Glutamatergic neuron (in vitro differentiated cells): ENCODE measurements around the gene EBLN2. TPM values are rescaled to one million over a fixed set of nuclear protein-coding genes. Genes with fewer than 3 reads are reported as not detected.

Experiments
- DNase-seq: peaks from one replicate; pipeline ENCODE4 v3.0.0; 2022
- H3K27ac Mint-ChIP-seq: one replicate; pipeline ENCODE4 v1.8.0; 2020; ENCODE audit warnings: mild to moderate bottlenecking, mixed read lengths, inconsistent platforms; ENCODE audit not compliant: unreplicated experiment
- H3K27me3 Mint-ChIP-seq: one replicate; pipeline ENCODE4 v1.8.0; 2020; ENCODE audit warnings: mild to moderate bottlenecking, moderate library complexity, mixed read lengths, inconsistent platforms; ENCODE audit not compliant: unreplicated experiment
- H3K36me3 Mint-ChIP-seq: one replicate; pipeline ENCODE4 v1.8.0; 2020; ENCODE audit warnings: mild to moderate bottlenecking, mixed read lengths, inconsistent platforms; ENCODE audit not compliant: unreplicated experiment
- H3K4me1 Mint-ChIP-seq: one replicate; pipeline ENCODE4 v1.8.0; 2020; ENCODE audit warnings: mild to moderate bottlenecking, low read depth, mixed read lengths, inconsistent platforms; ENCODE audit not compliant: unreplicated experiment
- H3K4me3 Mint-ChIP-seq: one replicate; pipeline ENCODE4 v1.8.0; 2020; ENCODE audit warnings: mild to moderate bottlenecking, mixed read lengths, inconsistent platforms; ENCODE audit not compliant: unreplicated experiment
- H3K9me3 Mint-ChIP-seq: one replicate; pipeline ENCODE4 v1.8.0; 2020; ENCODE audit warnings: mild to moderate bottlenecking, moderate library complexity, mixed read lengths, inconsistent platforms; ENCODE audit not compliant: unreplicated experiment
- long read RNA-seq: library from polyadenylated mRNA; unstranded; transcript quantifications from one replicate; pipeline ENCODE4 v2.0.0, GENCODE V29; 2020; ENCODE audit not compliant: unreplicated experiment
- total RNA-seq: library from RNA; stranded (reverse); fragmentation: NEBNext Ultra II Directional; extraction: Animal tissue kit (Norgen Biotek cat#: 25700); gene quantifications from one replicate; pipeline ENCODE4 v1.2.1, GENCODE V29; 2021; ENCODE audit not compliant: unreplicated experiment
- TF ChIP-seq, protein P1 (sequence below): fragments of 200-600 bp; sonication (generic); IDR thresholded peaks from one replicate; pipeline ENCODE4 v1.5.0; 2021; ENCODE audit not compliant: partially characterized antibody, unreplicated experiment

The EBLN2 gene
- total RNA-seq, result 5.7 TPM
- long read RNA-seq, result 0 reads

- DNase-seq, result no peak
- Mint-ChIP-seq H3K27ac (no peak within 1 kb of the TSS), H3K4me3 (no peak within 1 kb of the TSS), H3K27me3 (peaks cover 2% of the 10 kb centered on the region), H3K4me1 (peaks cover 3% of the 10 kb centered on the region), H3K9me3 (peaks cover 3% of the 10 kb centered on the region), H3K36me3 (no peaks in the 10 kb centered on the region)
- TF ChIP-seq, protein P1, sequence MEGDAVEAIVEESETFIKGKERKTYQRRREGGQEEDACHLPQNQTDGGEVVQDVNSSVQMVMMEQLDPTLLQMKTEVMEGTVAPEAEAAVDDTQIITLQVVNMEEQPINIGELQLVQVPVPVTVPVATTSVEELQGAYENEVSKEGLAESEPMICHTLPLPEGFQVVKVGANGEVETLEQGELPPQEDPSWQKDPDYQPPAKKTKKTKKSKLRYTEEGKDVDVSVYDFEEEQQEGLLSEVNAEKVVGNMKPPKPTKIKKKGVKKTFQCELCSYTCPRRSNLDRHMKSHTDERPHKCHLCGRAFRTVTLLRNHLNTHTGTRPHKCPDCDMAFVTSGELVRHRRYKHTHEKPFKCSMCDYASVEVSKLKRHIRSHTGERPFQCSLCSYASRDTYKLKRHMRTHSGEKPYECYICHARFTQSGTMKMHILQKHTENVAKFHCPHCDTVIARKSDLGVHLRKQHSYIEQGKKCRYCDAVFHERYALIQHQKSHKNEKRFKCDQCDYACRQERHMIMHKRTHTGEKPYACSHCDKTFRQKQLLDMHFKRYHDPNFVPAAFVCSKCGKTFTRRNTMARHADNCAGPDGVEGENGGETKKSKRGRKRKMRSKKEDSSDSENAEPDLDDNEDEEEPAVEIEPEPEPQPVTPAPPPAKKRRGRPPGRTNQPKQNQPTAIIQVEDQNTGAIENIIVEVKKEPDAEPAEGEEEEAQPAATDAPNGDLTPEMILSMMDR, result no peak
Measured at GRCh38 chr3:73061416-73061815, at the start of gene EBLN2. Gene EBLN2, plus strand, starts transcription at chr3:73061659. Its CDS starts 423 bp downstream, at chr3:73062082.

DNA sequence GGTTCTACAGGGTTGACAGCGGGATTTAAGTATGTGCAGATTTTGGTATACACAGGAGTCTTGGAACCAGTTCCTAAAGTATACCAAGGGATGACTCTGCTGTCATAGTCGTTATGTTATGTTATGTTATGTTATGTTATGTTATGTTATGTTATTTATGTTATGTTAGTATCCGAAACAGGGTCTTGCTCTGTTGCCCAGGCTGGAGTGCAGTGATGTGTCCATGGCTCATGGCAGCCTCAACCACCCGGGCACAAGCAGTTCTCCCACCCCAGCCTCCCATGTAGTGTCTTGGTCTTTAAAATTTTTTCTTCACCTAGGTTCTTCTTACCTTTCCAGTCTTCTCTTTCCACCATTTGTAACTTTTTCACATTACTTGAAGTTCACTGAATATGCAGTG is 43.2 kb upstream of the EBLN2 start:
- H3K9me3 Mint-ChIP-seq, result peaks cover 3% of the 10 kb centered on the region
- no peaks in the 10 kb centered on the region for H3K27me3 Mint-ChIP-seq
- H3K4me1 Mint-ChIP-seq, result peaks cover 5% of the 10 kb centered on the region
- no peak for DNase-seq
- H3K4me3 Mint-ChIP-seq, result no peak overlapping the region
- H3K27ac Mint-ChIP-seq, result no peak overlapping the region
- no peaks in the 10 kb centered on the region for H3K36me3 Mint-ChIP-seq
- TF ChIP-seq, protein P1, result no peak

- Mint-ChIP-seq H3K27me3 (no peaks in the 10 kb centered on the region), H3K4me1 (peaks cover 5% of the 10 kb centered on the region), H3K9me3 (peaks cover 3% of the 10 kb centered on the region), H3K4me3 (no peak overlapping the region), H3K36me3 (no peaks in the 10 kb centered on the region), H3K27ac (no peak overlapping the region)
- DNase-seq, result no peak
- TF ChIP-seq, protein P1, result no peak
Measured at GRCh38 chr3:73018790-73019441, 42.5 kb upstream of the EBLN2 start.

- Mint-ChIP-seq H3K27ac (no peak overlapping the region), H3K9me3 (peaks cover 4% of the 10 kb centered on the region), H3K36me3 (no peaks in the 10 kb centered on the region), H3K27me3 (peaks cover 1% of the 10 kb centered on the region), H3K4me1 (peaks cover 9% of the 10 kb centered on the region), H3K4me3 (no peak overlapping the region)
- TF ChIP-seq, protein P1, result no peak
- DNase-seq, result no peak
Measured at GRCh38 chr3:73021301-73021835, 40.1 kb upstream of the EBLN2 start.

DNA sequence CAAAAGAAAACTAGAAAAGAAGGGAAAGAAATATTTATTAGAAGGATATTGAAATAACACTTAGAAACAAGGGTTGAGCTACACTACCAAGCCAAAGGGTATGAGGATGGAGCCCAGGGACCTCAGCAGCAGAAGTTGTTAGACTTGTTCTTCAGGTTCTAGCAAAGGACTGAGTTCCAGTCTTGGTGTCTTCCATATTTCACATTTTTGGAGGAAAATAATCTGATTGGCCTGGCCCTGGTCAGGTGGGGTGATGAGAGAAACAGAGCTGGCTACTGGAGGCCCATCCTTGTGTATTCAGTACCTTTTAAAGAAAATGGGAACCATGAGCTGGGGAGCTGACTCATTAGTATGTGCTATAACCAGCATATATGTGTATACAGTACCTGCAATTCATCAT is 36.6 kb upstream of the EBLN2 start:
- Mint-ChIP-seq H3K27ac (no peak overlapping the region), H3K27me3 (peaks cover 1% of the 10 kb centered on the region), H3K4me1 (peaks cover 9% of the 10 kb centered on the region), H3K36me3 (no peaks in the 10 kb centered on the region), H3K9me3 (peaks cover 4% of the 10 kb centered on the region), H3K4me3 (no peak overlapping the region)
- no peak for DNase-seq
- TF ChIP-seq, protein P1, result no peak
